ENCODE results near the gene SENP6.

DNA sequence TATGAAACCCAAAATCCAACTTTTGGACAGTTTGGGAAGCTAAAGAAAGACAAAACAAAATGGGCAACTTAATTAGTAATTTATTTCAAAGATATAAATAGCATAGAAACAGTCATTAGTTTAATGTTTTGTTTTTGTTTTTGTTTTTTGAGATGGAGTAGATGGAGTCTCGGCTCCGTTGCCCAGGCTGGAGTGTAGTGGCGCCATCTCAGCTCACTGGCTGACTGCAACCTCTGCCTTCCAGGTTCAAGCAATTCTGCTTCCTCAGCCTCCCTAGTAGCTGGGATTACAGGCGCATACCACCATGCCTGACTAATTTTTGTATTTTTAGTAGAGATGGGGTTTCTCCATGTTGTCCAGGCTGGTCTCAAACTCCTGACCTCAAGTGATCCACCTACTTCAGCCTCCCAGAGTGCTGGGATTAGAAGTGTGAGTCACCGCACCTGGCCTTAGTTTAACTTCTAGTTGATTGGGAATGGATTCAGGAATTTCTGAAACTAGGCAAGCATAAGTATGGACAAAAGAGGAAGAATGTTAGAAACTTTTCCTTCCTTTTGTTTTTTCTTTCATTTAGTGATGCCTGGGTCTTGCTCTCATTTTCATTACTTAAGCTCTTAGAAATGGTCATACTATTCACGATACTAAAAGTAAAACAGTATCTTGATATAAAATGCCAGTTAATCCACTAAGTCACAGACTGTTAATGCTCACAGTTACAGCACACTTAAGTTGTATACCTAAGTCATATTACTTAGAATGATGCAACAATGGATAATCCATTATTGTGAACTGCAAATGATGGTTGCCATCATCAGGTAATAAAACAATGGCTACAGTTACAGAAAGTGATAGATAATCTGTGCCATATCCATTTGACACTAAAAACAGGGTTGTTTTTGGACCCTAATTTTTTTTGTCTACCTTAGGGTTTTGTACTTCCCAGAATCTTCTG, 8.2 kb downstream of the SENP6 start:
- TF ChIP-seq L3MBTL2 (conservative IDR thresholded peaks at IDR 0.05) (no peak), ELF4 (IDR thresholded peaks at IDR 0.05) (no peak), ARNT (IDR thresholded peaks at IDR 0.05) (no peak), FOXA1 (IDR thresholded peaks at IDR 0.05) (no peak), SUZ12 (IDR thresholded peaks at IDR 0.05) (no peak), TARDBP (IDR thresholded peaks at IDR 0.05) (no peak), BHLHE40 (IDR thresholded peaks at IDR 0.05; ENCODE audit: borderline replicate concordance) (no peak), FOXM1 (IDR thresholded peaks at IDR 0.05; ENCODE audit: borderline replicate concordance) (no peak), NFRKB (IDR thresholded peaks at IDR 0.05) (no peak), HDGF (IDR thresholded peaks at IDR 0.05; ENCODE audit: borderline replicate concordance) (no peak), SP1 (IDR thresholded peaks at IDR 0.05) (no peak), FOXK2 (IDR thresholded peaks at IDR 0.05) (no peak), ZNF384 (IDR thresholded peaks at IDR 0.05) (no peak)
- TF ChIP-seq, protein P1, sequence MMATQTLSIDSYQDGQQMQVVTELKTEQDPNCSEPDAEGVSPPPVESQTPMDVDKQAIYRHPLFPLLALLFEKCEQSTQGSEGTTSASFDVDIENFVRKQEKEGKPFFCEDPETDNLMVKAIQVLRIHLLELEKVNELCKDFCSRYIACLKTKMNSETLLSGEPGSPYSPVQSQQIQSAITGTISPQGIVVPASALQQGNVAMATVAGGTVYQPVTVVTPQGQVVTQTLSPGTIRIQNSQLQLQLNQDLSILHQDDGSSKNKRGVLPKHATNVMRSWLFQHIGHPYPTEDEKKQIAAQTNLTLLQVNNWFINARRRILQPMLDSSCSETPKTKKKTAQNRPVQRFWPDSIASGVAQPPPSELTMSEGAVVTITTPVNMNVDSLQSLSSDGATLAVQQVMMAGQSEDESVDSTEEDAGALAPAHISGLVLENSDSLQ (IDR thresholded peaks at IDR 0.05), result no peak

Measured in HEK293T (cell line).